ENCODE data around the gene RRP1B. TPM values are rescaled to one million over a fixed set of nuclear protein-coding genes. Genes with fewer than 3 reads are reported as not detected.

RRP1B gene
- total and polyA plus RNA-seq, 9 of the 15 experiments (the other 6 are each of a cell fraction or from before 2014, with no cell fraction given) = 6.8 to 66.6 (median 41.9) TPM

GRCh38 chr21:43667191-43667904, 8.0 kb downstream of the RRP1B start:
- intact Hi-C loops (cut with micrococcal nuclease) (no loop called here), in situ Hi-C loops (cut with MboI) (no loop called here)
- peaks cover 87% of the 10 kb centered on the region for H3K36me3 ChIP-seq (ENCODE audit: control insufficient read depth, insufficient read depth, low read length)
- H3K4me2 ChIP-seq (ENCODE audit: insufficient read depth, low read length) = no peak overlapping the region
- H3K4me1 ChIP-seq (replicated peaks in 1 of 2; ENCODE audit: control insufficient read depth in 2 of 2, insufficient read depth in 2 of 2, low read length in 2 of 2) = no peaks in the 10 kb centered on the region
- peaks cover 60% of the 10 kb centered on the region for H3K79me2 ChIP-seq (ENCODE audit: control insufficient read depth, insufficient read depth, low read length)
- WGBS (ENCODE audit: insufficient coverage, low coverage, missing lambda C conversion rate) = 74% methylated on average over 7 of the region's 7 CpGs
- FAIRE-seq = no peak
- ChIA-PET CTCF (ENCODE audit: low intra/inter-chr PET ratio) (no interaction called here), POLR2A (interaction anchor here (0.6 to 1.9 kb wide), 4 partner anchors 9 to 1101 kb away, joined by 3 to 6 read pairs (median 3); no protein-coding TSS in a partner anchor)
- no peak overlapping the region for H3K4me3 ChIP-seq
- no peaks in the 10 kb centered on the region for H3K27me3 ChIP-seq (ENCODE audit: control insufficient read depth in 2 of 2, insufficient read depth in 2 of 2, low read length in 2 of 2)
- BruUV-seq (replicated peaks) = no TSS peak
- no peak for TF ChIP-seq ZNF512 (tag; IDR thresholded peaks at IDR 0.05)
- TF ChIP-seq MTA3 (IDR thresholded peaks at IDR 0.05; ENCODE audit: borderline replicate concordance) = no peak
- TF ChIP-seq NBN (IDR thresholded peaks at IDR 0.05; ENCODE audit: low read depth) = no peak
- TF ChIP-seq NFYB (IDR thresholded peaks at IDR 0.05; ENCODE audit: extremely low read depth, insufficient read length) = no peak
- TF ChIP-seq ZNF592 (IDR thresholded peaks at IDR 0.05) = no peak
- H2AFZ ChIP-seq (ENCODE audit: low read depth, low read length) = no peak overlapping the region
- H3K9ac ChIP-seq (ENCODE audit: insufficient read depth in 1 of 2, low read depth in 2 of 2, low read length in 2 of 2) = no peak overlapping the region
- no peaks in the 10 kb centered on the region for H4K20me1 ChIP-seq (replicated peaks; ENCODE audit: control insufficient read depth, insufficient read depth, low read length)
- DNase-seq (ENCODE audit: extremely low read depth in 1 of 4, low spot score in 3 of 4) = no peak
- no peak for ATAC-seq
- H3K9me1 ChIP-seq (ENCODE audit: control insufficient read depth, insufficient read depth, low read length) = no peaks in the 10 kb centered on the region
- no peak overlapping the region for H3K27ac ChIP-seq (ENCODE audit: extremely low read depth, low read depth, low read length)
- no peaks in the 10 kb centered on the region for H3K9me3 ChIP-seq (replicated peaks; ENCODE audit: control insufficient read depth, insufficient read depth, low read depth, low read length)

Measured in K562 (cell line).